ENCODE data around the gene ACO2. TPM values are rescaled to one million over a fixed set of nuclear protein-coding genes. Genes with fewer than 3 reads are reported as not detected.

Gene ACO2
- total and polyA plus RNA-seq, 2 of the 13 experiments (the other 11 are each of a cell fraction or from before 2014, with no cell fraction given) = 19.2 to 45.6 TPM

DNA sequence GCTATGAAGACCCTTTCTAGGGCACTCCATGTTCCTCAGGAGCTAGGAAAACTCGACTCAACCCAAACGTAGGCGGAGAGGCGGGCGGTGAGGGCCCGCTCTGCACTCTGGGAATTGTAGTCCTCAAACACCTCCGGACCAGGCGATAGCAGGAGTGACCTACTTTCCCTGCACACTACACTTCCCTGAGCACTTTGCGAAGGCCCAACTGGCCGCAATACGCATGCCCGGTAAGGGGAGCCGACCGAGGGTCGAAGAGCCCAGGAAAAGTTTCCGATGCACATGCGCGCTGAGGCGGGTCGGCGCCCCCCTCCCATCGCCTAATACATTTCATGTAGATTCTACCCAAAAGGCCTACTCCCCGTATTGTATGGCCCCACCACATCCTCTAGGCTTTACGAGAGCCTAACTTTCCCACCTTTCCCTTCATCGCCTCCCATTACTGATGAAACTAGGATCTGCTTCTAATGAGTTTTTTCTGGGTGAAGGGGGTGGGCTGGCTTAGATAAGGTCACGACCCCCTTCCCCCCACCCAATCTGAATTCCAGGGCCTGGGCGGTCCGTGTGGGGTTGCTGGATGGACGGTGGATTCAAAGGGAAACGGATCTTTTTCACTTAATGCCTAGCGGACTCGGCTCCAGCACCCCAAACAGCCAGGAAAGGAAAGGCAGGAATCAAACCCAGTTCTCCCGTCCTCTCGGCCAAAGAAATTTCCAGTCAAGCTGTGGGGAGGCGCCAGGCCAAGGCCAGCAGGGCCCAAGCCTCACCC is 24.4 kb upstream of the ACO2 start (continued):
- TF ChIP-seq, protein P1, sequence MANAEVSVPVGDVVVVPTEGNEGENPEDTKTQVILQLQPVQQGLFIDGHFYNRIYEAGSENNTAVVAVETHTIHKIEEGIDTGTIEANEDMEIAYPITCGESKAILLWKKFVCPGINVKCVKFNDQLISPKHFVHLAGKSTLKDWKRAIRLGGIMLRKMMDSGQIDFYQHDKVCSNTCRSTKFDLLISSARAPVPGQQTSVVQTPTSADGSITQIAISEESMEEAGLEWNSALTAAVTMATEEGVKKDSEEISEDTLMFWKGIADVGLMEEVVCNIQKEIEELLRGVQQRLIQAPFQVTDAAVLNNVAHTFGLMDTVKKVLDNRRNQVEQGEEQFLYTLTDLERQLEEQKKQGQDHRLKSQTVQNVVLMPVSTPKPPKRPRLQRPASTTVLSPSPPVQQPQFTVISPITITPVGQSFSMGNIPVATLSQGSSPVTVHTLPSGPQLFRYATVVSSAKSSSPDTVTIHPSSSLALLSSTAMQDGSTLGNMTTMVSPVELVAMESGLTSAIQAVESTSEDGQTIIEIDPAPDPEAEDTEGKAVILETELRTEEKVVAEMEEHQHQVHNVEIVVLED (CRISPR knock-in tag; IDR thresholded peaks at IDR 0.05; ENCODE audit: borderline replicate concordance) = peak; percentile 71
- TF ChIP-seq, protein P2, sequence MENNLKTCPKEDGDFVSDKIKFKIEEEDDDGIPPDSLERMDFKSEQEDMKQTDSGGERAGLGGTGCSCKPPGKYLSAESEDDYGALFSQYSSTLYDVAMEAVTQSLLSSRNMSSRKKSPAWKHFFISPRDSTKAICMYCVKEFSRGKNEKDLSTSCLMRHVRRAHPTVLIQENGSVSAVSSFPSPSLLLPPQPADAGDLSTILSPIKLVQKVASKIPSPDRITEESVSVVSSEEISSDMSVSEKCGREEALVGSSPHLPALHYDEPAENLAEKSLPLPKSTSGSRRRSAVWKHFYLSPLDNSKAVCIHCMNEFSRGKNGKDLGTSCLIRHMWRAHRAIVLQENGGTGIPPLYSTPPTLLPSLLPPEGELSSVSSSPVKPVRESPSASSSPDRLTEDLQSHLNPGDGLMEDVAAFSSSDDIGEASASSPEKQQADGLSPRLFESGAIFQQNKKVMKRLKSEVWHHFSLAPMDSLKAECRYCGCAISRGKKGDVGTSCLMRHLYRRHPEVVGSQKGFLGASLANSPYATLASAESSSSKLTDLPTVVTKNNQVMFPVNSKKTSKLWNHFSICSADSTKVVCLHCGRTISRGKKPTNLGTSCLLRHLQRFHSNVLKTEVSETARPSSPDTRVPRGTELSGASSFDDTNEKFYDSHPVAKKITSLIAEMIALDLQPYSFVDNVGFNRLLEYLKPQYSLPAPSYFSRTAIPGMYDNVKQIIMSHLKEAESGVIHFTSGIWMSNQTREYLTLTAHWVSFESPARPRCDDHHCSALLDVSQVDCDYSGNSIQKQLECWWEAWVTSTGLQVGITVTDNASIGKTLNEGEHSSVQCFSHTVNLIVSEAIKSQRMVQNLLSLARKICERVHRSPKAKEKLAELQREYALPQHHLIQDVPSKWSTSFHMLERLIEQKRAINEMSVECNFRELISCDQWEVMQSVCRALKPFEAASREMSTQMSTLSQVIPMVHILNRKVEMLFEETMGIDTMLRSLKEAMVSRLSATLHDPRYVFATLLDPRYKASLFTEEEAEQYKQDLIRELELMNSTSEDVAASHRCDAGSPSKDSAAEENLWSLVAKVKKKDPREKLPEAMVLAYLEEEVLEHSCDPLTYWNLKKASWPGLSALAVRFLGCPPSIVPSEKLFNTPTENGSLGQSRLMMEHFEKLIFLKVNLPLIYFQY (CRISPR knock-in tag; IDR thresholded peaks at IDR 0.05; ENCODE audit: borderline replicate concordance) = no peak
- no peak for TF ChIP-seq ZSCAN22 (CRISPR knock-in tag; IDR thresholded peaks at IDR 0.05)
- TF ChIP-seq SSRP1 (CRISPR knock-in tag; IDR thresholded peaks at IDR 0.05) = no peak
- TF ChIP-seq ZNF615 (CRISPR knock-in tag; IDR thresholded peaks at IDR 0.05; ENCODE audit: borderline replicate concordance) = no peak
- TF ChIP-seq BHLHE40 (IDR thresholded peaks at IDR 0.05; ENCODE audit: low read length) = no peak
- 0 out of 2 replicates have a peak, but pooled peaks have one; percentile 16 for TF ChIP-seq NR2F2 (IDR thresholded peaks at IDR 0.05; ENCODE audit: borderline replicate concordance, low read depth)
- no peak for TF ChIP-seq MIXL1 (CRISPR knock-in tag; IDR thresholded peaks at IDR 0.05)
- peak; percentile 74; the same call in 1 of the 2 replicates for TF ChIP-seq RBFOX2 (IDR thresholded peaks at IDR 0.05; ENCODE audit: low read depth, low read length)
- no peak for TF ChIP-seq JUNB (CRISPR knock-in tag; IDR thresholded peaks at IDR 0.05; ENCODE audit: borderline replicate concordance)
- TF ChIP-seq ZNF263 (CRISPR knock-in tag; IDR thresholded peaks at IDR 0.05) = no peak
- peak; percentile 66; the same call in 1 of the 2 replicates for TF ChIP-seq DMAP1 (CRISPR knock-in tag; IDR thresholded peaks at IDR 0.05)
- no peak for TF ChIP-seq ATF6 (CRISPR knock-in tag; conservative IDR thresholded peaks at IDR 0.05)
- TF ChIP-seq, protein P3, sequence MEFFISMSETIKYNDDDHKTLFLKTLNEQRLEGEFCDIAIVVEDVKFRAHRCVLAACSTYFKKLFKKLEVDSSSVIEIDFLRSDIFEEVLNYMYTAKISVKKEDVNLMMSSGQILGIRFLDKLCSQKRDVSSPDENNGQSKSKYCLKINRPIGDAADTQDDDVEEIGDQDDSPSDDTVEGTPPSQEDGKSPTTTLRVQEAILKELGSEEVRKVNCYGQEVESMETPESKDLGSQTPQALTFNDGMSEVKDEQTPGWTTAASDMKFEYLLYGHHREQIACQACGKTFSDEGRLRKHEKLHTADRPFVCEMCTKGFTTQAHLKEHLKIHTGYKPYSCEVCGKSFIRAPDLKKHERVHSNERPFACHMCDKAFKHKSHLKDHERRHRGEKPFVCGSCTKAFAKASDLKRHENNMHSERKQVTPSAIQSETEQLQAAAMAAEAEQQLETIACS (CRISPR knock-in tag; IDR thresholded peaks at IDR 0.05) = no peak
- peak; percentile 26 for TF ChIP-seq SKI (IDR thresholded peaks at IDR 0.05; ENCODE audit: partially characterized antibody)
- TF ChIP-seq HNRNPH1 (optimal IDR thresholded peaks at IDR 0.05; ENCODE audit: low read depth, low read length) = no peak
- peak; percentile 71 for TF ChIP-seq ELF1 (CRISPR knock-in tag; IDR thresholded peaks at IDR 0.05)
- TF ChIP-seq ZNF460 (CRISPR knock-in tag; IDR thresholded peaks at IDR 0.05; ENCODE audit: borderline replicate concordance) = no peak
- no peak for TF ChIP-seq ZNF580 (CRISPR knock-in tag; IDR thresholded peaks at IDR 0.05; ENCODE audit: borderline replicate concordance, low read depth)
- no peak for TF ChIP-seq ZBTB2 (CRISPR knock-in tag; IDR thresholded peaks at IDR 0.05; ENCODE audit: low read depth)

All from HepG2 (cell line).